ENCODE data around the gene INVS.

Gene INVS

DNA sequence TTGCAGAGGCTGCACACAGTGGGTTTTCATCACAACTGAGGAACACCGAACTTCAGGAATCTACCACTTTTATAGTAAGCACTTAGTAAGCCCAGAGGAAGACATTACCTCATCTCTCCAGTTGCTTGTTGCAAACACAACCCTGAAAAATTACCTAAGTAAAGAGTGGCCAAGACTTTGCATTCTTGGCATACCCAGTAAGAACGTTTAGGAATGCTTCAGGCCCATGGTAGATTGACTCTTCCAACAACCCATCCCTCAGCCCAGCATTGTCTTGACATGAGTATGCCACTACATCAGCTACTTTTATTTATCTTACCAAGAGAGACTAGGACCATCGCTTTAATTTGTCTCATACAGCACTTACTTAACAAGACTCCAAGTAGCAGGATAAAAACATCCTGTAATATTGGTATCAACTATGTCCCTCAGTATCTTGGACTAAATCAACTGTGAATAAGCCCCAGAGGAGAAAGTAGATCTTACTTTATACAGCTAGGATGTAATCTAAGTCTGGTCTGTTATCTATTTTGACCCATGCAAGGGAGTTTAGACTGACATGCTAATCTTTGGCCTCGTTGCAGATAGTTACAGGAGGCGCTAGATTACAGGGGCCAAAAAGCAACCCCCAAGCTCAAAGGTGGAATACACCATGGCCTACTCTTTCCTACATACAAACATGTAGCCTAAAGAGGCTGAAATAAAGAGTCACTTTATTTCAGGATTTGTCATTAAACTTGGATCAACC, 114.9 kb downstream of the INVS start:
- no peak overlapping the region for H2AFZ ChIP-seq (ENCODE audit: low read depth, low read length)
- no peaks in the 10 kb centered on the region for H3K9me3 ChIP-seq (ENCODE audit: insufficient read depth, low read length, severe bottlenecking)
- no peaks in the 10 kb centered on the region for H4K20me1 ChIP-seq (ENCODE audit: insufficient read depth, low read length)
- TF ChIP-seq, protein P1, sequence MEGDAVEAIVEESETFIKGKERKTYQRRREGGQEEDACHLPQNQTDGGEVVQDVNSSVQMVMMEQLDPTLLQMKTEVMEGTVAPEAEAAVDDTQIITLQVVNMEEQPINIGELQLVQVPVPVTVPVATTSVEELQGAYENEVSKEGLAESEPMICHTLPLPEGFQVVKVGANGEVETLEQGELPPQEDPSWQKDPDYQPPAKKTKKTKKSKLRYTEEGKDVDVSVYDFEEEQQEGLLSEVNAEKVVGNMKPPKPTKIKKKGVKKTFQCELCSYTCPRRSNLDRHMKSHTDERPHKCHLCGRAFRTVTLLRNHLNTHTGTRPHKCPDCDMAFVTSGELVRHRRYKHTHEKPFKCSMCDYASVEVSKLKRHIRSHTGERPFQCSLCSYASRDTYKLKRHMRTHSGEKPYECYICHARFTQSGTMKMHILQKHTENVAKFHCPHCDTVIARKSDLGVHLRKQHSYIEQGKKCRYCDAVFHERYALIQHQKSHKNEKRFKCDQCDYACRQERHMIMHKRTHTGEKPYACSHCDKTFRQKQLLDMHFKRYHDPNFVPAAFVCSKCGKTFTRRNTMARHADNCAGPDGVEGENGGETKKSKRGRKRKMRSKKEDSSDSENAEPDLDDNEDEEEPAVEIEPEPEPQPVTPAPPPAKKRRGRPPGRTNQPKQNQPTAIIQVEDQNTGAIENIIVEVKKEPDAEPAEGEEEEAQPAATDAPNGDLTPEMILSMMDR (IDR thresholded peaks at IDR 0.05; ENCODE audit: borderline replicate concordance, extremely low read depth, low read length, poor library complexity, severe bottlenecking) = no peak
- TF ChIP-seq EZH2 (IDR thresholded peaks at IDR 0.05; ENCODE audit: borderline replicate concordance, low read depth, low read length, severe bottlenecking) = no peak
- H3K9ac ChIP-seq (ENCODE audit: low read depth, low read length) = no peak overlapping the region
- H3K27me3 ChIP-seq (ENCODE audit: insufficient read depth, low read length, poor library complexity) = no peaks in the 10 kb centered on the region
- no peak overlapping the region for H3K4me3 ChIP-seq (ENCODE audit: low read depth in 1 of 2, low read length in 2 of 2)
- DNase-seq (no peak), ATAC-seq (ENCODE audit: insufficient read depth, low read depth) (no peak)
- no peak overlapping the region for H3K4me2 ChIP-seq (ENCODE audit: insufficient read depth, low read length)
- H3K79me2 ChIP-seq (ENCODE audit: insufficient read depth, low read length) = no peaks in the 10 kb centered on the region
- H3K27ac ChIP-seq (ENCODE audit: low read length) = no peak overlapping the region
- H3K4me1 ChIP-seq (ENCODE audit: insufficient read depth, low read length) = no peaks in the 10 kb centered on the region
- H3K36me3 ChIP-seq (ENCODE audit: insufficient read depth, low read length) = 0 out of 2 replicates have a peak, but pooled peaks cover 8% of the 10 kb centered on the region

DNA sequence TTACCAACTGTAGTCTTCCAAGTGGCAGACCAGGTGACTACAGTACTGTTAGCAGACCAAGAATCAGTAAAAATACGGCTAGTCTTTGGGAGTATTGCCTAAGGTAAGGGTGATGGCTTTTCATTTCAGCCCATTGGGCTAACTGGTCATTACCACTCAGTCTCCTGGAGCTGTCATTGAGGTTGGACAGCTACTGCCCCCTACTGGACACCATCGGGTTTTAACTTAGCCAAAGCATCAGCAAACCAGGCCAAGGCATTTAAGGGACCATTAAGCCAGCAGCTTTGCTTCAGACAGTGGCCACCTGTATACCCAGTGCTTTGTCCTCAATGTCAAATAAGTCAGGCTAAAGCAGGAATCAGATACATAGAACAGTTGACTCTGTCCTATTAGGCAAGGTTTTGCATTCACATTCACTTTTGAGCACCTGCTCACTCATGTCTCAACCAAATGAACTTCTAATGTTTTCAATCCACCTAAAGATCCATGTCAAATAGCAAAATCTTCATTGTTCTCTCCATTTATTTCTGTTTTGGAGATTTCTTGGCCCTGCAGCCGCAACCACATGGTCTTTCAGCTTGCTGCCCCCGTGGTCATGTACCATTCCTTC, 117.2 kb downstream of the INVS start:
- DNase-seq = peak; percentile 31
- Histone ChIP-seq H4K20me1 (ENCODE audit: insufficient read depth, low read length) (no peaks in the 10 kb centered on the region), H3K27ac (ENCODE audit: low read length) (no peak overlapping the region), H3K79me2 (ENCODE audit: insufficient read depth, low read length) (no peaks in the 10 kb centered on the region), H3K4me1 (ENCODE audit: insufficient read depth, low read length) (no peaks in the 10 kb centered on the region), H3K4me3 (ENCODE audit: low read depth in 1 of 2, low read length in 2 of 2) (no peak overlapping the region), H3K4me2 (ENCODE audit: insufficient read depth, low read length) (no peak overlapping the region), H3K27me3 (ENCODE audit: insufficient read depth, low read length, poor library complexity) (no peaks in the 10 kb centered on the region), H3K36me3 (ENCODE audit: insufficient read depth, low read length) (0 out of 2 replicates have a peak, but pooled peaks cover 8% of the 10 kb centered on the region), H3K9ac (ENCODE audit: low read depth, low read length) (no peak overlapping the region), H2AFZ (ENCODE audit: low read depth, low read length) (no peak overlapping the region), H3K9me3 (ENCODE audit: insufficient read depth, low read length, severe bottlenecking) (no peaks in the 10 kb centered on the region)
- no peak for TF ChIP-seq EZH2 (IDR thresholded peaks at IDR 0.05; ENCODE audit: borderline replicate concordance, low read depth, low read length, severe bottlenecking)
- TF ChIP-seq, protein P1 (IDR thresholded peaks at IDR 0.05; ENCODE audit: borderline replicate concordance, extremely low read depth, low read length, poor library complexity, severe bottlenecking) = peak; percentile 60
- no peak for ATAC-seq (ENCODE audit: insufficient read depth, low read depth)

DNA sequence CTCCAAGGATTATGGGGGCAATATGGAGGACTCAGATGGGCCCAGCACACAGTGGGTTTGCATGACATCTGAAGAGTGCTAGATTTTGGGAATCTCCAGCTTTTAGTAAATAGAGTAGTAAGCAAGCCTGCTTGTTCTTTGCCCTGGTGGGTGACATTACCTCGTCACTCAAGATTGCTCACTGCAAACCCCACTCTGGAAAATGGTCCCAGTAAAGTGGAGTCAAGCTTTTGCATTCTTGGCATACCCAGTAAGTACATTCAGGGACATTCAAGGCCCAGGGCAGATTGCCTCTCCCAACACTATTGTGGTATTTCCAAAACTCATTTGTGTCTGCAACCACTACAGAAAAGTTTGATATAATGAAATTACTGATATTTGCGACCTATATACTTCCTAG, 118.5 kb downstream of the INVS start:
- Histone ChIP-seq H3K79me2 (ENCODE audit: insufficient read depth, low read length) (no peaks in the 10 kb centered on the region), H2AFZ (ENCODE audit: low read depth, low read length) (no peak overlapping the region), H3K27ac (ENCODE audit: low read length) (no peak overlapping the region), H3K36me3 (ENCODE audit: insufficient read depth, low read length) (0 out of 2 replicates have a peak, but pooled peaks cover 8% of the 10 kb centered on the region), H3K9me3 (ENCODE audit: insufficient read depth, low read length, severe bottlenecking) (no peaks in the 10 kb centered on the region), H3K4me2 (ENCODE audit: insufficient read depth, low read length) (no peak overlapping the region), H4K20me1 (ENCODE audit: insufficient read depth, low read length) (no peaks in the 10 kb centered on the region), H3K4me3 (ENCODE audit: low read depth in 1 of 2, low read length in 2 of 2) (no peak overlapping the region), H3K27me3 (ENCODE audit: insufficient read depth, low read length, poor library complexity) (no peaks in the 10 kb centered on the region), H3K4me1 (ENCODE audit: insufficient read depth, low read length) (no peaks in the 10 kb centered on the region), H3K9ac (ENCODE audit: low read depth, low read length) (no peak overlapping the region)
- ATAC-seq (ENCODE audit: insufficient read depth, low read depth) (no peak), DNase-seq (no peak)
- TF ChIP-seq, protein P1 (IDR thresholded peaks at IDR 0.05; ENCODE audit: borderline replicate concordance, extremely low read depth, low read length, poor library complexity, severe bottlenecking) = no peak
- no peak for TF ChIP-seq EZH2 (IDR thresholded peaks at IDR 0.05; ENCODE audit: borderline replicate concordance, low read depth, low read length, severe bottlenecking)
